Astrocyte of the cerebellum (primary cell): ENCODE data around the gene DIPK1B.

Experiments
- DNase-seq: peaks from one replicate; pipeline ENCODE4 v3.0.0-alpha.2; 2011; ENCODE audit warnings: low read depth
- H3K4me3 ChIP-seq: 2 replicates; pipeline ENCODE4 v1.5.1; 2011; ENCODE audit warnings: mild to moderate bottlenecking, low read depth, low read length, moderate library complexity
- CTCF ChIP-seq: IDR thresholded peaks from 2 replicates; pipeline ENCODE4 v1.5.1; 2012; ENCODE audit warnings: low read length, low read depth, moderate library complexity, mild to moderate bottlenecking; ENCODE audit errors: missing control alignments
- in situ Hi-C: cut with HindIII; loops from 2 replicates; pipeline ENCODE4 v1.10.0; 2017; ENCODE audit warnings: low sequenced_read_pairs

Gene DIPK1B

GRCh38 chr9:136742591-136743391, 30.4 kb downstream of the DIPK1B start, which contains the start of gene LCN10:
Gene LCN10 (minus strand): TSS chr9:136742940. CDS start chr9:136742903, 37 bp downstream.
- in situ Hi-C loops, result no loop called here
- no peak for DNase-seq
- peak; percentile 46 for TF ChIP-seq CTCF
- no peak within 1 kb of the TSS for H3K4me3 ChIP-seq

- no peak for TF ChIP-seq CTCF
- no peak for DNase-seq
- no peak overlapping the region for H3K4me3 ChIP-seq
- in situ Hi-C loops, result no loop called here
These were observed 31.4 kb downstream of the DIPK1B start for GRCh38 chr9:136743639-136744211.

- H3K4me3 ChIP-seq, result no peak overlapping the region
- DNase-seq, result no peak
- TF ChIP-seq CTCF, result no peak
- in situ Hi-C loops, result no loop called here
These were observed 32.4 kb downstream of the DIPK1B start for GRCh38 chr9:136744773-136745172.

GRCh38 chr9:136745389-136746154, 33.2 kb downstream of the DIPK1B start:
- in situ Hi-C loops, result no loop called here
- no peak for TF ChIP-seq CTCF
- no peak for DNase-seq
- no peak overlapping the region for H3K4me3 ChIP-seq

- no peak for DNase-seq
- no peak overlapping the region for H3K4me3 ChIP-seq
- in situ Hi-C loops, result no loop called here
- no peak for TF ChIP-seq CTCF
These were observed 33.8 kb downstream of the DIPK1B start for GRCh38 chr9:136746155-136746490.

GRCh38 chr9:136746621-136747020, 34.2 kb downstream of the DIPK1B start:
- TF ChIP-seq CTCF, result no peak
- H3K4me3 ChIP-seq, result no peak overlapping the region
- in situ Hi-C loops, result no loop called here
- no peak for DNase-seq
